KMS-11 (cell line): ENCODE data around the gene MYH1.

Experiments
- H2AFZ ChIP-seq: fragments of 200-600 bp; sonication (generic); 2 replicates; pipeline ENCODE4 v1.6.1; 2016; ENCODE audit warnings: antibody characterized with exemption, mixed run types, low read depth
- H3K27ac ChIP-seq: fragments of 200-600 bp; sonication (generic); 2 replicates; pipeline ENCODE4 v1.6.1; 2016; ENCODE audit warnings: mild to moderate bottlenecking, mixed run types
- H3K27me3 ChIP-seq: fragments of 200-600 bp; sonication (generic); 2 replicates; pipeline ENCODE4 v1.6.1; 2017; ENCODE audit warnings: mild to moderate bottlenecking, low read depth, mixed run types, moderate library complexity; ENCODE audit not compliant: insufficient read depth
- H3K36me3 ChIP-seq: fragments of 200-600 bp; sonication (generic); 2 replicates; pipeline ENCODE4 v1.6.1; 2017; ENCODE audit warnings: mild to moderate bottlenecking, mixed run types; ENCODE audit not compliant: insufficient read depth
- H3K4me1 ChIP-seq: fragments of 200-600 bp; sonication (generic); 2 replicates; pipeline ENCODE4 v1.6.1; 2016; ENCODE audit warnings: mild to moderate bottlenecking, low read depth, mixed run types; ENCODE audit not compliant: poor library complexity, severe bottlenecking
- H3K4me2 ChIP-seq: fragments of 200-600 bp; sonication (generic); 2 replicates; pipeline ENCODE4 v1.7.0; 2016; ENCODE audit warnings: mild to moderate bottlenecking, mixed run types
- H3K4me3 ChIP-seq: fragments of 200-600 bp; sonication (generic); IDR thresholded peaks from 2 replicates; pipeline ENCODE4 v1.6.1; 2017; ENCODE audit warnings: low read depth, low read length, mixed read lengths; ENCODE audit not compliant: insufficient read depth
- H3K79me2 ChIP-seq: fragments of 200-600 bp; sonication (generic); 2 replicates; pipeline ENCODE4 v1.6.1; 2016; ENCODE audit warnings: low read depth, mixed run types; ENCODE audit not compliant: insufficient read depth
- H3K9ac ChIP-seq: fragments of 200-600 bp; sonication (generic); 2 replicates; pipeline ENCODE4 v1.6.1; 2016; ENCODE audit warnings: mild to moderate bottlenecking, mixed run types
- H4K20me1 ChIP-seq: fragments of 200-600 bp; sonication (generic); 2 replicates; pipeline ENCODE4 v1.6.1; 2016; ENCODE audit warnings: mild to moderate bottlenecking, mixed run types; ENCODE audit not compliant: insufficient read depth
- TF ChIP-seq, protein P1 (sequence below): fragments of 200-600 bp; sonication (generic); conservative IDR thresholded peaks from 2 replicates; pipeline ENCODE4 v1.6.1; 2017; ENCODE audit warnings: low read depth, mild to moderate bottlenecking, antibody characterized with exemption, low read length, moderate library complexity, mixed read lengths

Gene MYH1

GRCh38 chr17:10471858-10472257 is 46.5 kb downstream of the MYH1 start:
- H2AFZ ChIP-seq = no peak overlapping the region
- no peaks in the 10 kb centered on the region for H3K4me1 ChIP-seq
- H3K4me2 ChIP-seq = no peak overlapping the region
- no peak overlapping the region for H3K27ac ChIP-seq
- no peaks in the 10 kb centered on the region for H4K20me1 ChIP-seq
- H3K36me3 ChIP-seq = no peaks in the 10 kb centered on the region
- no peak overlapping the region for H3K4me3 ChIP-seq
- TF ChIP-seq, protein P1, sequence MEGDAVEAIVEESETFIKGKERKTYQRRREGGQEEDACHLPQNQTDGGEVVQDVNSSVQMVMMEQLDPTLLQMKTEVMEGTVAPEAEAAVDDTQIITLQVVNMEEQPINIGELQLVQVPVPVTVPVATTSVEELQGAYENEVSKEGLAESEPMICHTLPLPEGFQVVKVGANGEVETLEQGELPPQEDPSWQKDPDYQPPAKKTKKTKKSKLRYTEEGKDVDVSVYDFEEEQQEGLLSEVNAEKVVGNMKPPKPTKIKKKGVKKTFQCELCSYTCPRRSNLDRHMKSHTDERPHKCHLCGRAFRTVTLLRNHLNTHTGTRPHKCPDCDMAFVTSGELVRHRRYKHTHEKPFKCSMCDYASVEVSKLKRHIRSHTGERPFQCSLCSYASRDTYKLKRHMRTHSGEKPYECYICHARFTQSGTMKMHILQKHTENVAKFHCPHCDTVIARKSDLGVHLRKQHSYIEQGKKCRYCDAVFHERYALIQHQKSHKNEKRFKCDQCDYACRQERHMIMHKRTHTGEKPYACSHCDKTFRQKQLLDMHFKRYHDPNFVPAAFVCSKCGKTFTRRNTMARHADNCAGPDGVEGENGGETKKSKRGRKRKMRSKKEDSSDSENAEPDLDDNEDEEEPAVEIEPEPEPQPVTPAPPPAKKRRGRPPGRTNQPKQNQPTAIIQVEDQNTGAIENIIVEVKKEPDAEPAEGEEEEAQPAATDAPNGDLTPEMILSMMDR = no peak
- H3K27me3 ChIP-seq = no peaks in the 10 kb centered on the region
- H3K79me2 ChIP-seq = no peaks in the 10 kb centered on the region
- H3K9ac ChIP-seq = no peak overlapping the region

- no peak within 1 kb of the TSS for H2AFZ ChIP-seq
These were observed 48.9 kb downstream of the MYH1 start, which contains the start of gene MYH4 for GRCh38 chr17:10469459-10469858. TSS of gene MYH4 (minus strand) at chr17:10469559. CDS start at chr17:10466745, 2,814 bp downstream.

GRCh38 chr17:10463402-10463801 is 54.9 kb downstream of the MYH1 start:
- no peak overlapping the region for H3K27ac ChIP-seq
- TF ChIP-seq, protein P1 = no peak
- H3K9ac ChIP-seq = no peak overlapping the region
- no peaks in the 10 kb centered on the region for H3K4me1 ChIP-seq
- H3K79me2 ChIP-seq = no peaks in the 10 kb centered on the region
- H3K4me2 ChIP-seq = no peak overlapping the region
- H3K27me3 ChIP-seq = no peaks in the 10 kb centered on the region
- no peaks in the 10 kb centered on the region for H4K20me1 ChIP-seq
- no peak overlapping the region for H2AFZ ChIP-seq
- no peaks in the 10 kb centered on the region for H3K36me3 ChIP-seq
- no peak overlapping the region for H3K4me3 ChIP-seq

More at GRCh38 chr17:10469459-10469858, 48.9 kb downstream of the MYH1 start, which contains the start of gene MYH4:
- Histone ChIP-seq H3K4me1 (no peaks in the 10 kb centered on the region), H3K27me3 (no peaks in the 10 kb centered on the region), H3K4me2 (no peak within 1 kb of the TSS), H3K9ac (no peak within 1 kb of the TSS), H3K4me3 (no peak within 1 kb of the TSS), H3K27ac (no peak within 1 kb of the TSS), H3K36me3 (no peaks in the 10 kb centered on the region), H3K79me2 (no peaks in the 10 kb centered on the region), H4K20me1 (no peaks in the 10 kb centered on the region)
- TF ChIP-seq, protein P1 = no peak

DNA sequence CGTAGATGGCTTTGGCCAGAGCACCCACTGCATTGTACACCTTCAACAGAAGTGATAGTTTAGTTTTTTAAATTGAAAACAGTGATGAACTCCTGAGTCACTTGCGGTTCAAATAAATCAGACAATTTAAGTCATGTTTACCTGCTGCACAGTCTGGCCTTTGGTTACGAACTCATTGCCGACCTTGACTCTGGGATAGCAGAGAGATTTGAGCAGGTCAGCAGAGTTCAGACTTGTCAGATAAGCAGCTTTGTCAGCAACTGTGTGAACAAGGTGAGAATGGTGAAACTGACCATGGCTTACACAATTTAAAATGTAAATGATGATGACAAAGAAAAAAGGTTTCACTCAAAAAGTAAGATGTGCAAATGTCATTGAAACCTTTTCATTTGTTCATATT is 58.3 kb downstream of the MYH1 start:
- Histone ChIP-seq H2AFZ (no peak overlapping the region), H3K36me3 (no peaks in the 10 kb centered on the region), H3K4me2 (no peak overlapping the region), H3K27me3 (no peaks in the 10 kb centered on the region), H3K9ac (no peak overlapping the region), H3K4me3 (no peak overlapping the region), H4K20me1 (no peaks in the 10 kb centered on the region), H3K4me1 (no peaks in the 10 kb centered on the region), H3K79me2 (no peaks in the 10 kb centered on the region), H3K27ac (no peak overlapping the region)
- TF ChIP-seq, protein P1 = no peak
